DND-41 (cell line): ENCODE measurements around the gene TUBB.
A peak's percentile ranks its signal among the peaks of the same experiment; 100 is the strongest.

Experiments
- ATAC-seq: fragments of 200-7000 bp; cut with Tn5 transposase; 3 replicates; pipeline ENCODE4 v1.9.1; 2021; ENCODE audit warnings: low read depth; ENCODE audit not compliant: insufficient read depth
- DNase-seq: peaks from one replicate; pipeline ENCODE4 v3.0.0-alpha.2; 2020
- H2AFZ ChIP-seq: 2 replicates; pipeline ENCODE4 v1.6.0; 2012; ENCODE audit warnings: low read depth, low read length
- H3K27ac ChIP-seq: 2 replicates; pipeline ENCODE4 v1.5.1; 2012; ENCODE audit warnings: low read length, inconsistent platforms
- H3K27me3 ChIP-seq: fragments of 200-600 bp; sonication (generic); 2 replicates; pipeline ENCODE4 v1.6.0; 2012; ENCODE audit warnings: low read length, mild to moderate bottlenecking, inconsistent platforms; ENCODE audit not compliant: insufficient read depth, poor library complexity
- H3K36me3 ChIP-seq: 2 replicates; pipeline ENCODE4 v1.5.1; 2012; ENCODE audit warnings: low read length, inconsistent platforms; ENCODE audit not compliant: insufficient read depth
- H3K4me1 ChIP-seq: 2 replicates; pipeline ENCODE4 v1.5.1; 2012; ENCODE audit warnings: mild to moderate bottlenecking, low read length; ENCODE audit not compliant: insufficient read depth
- H3K4me2 ChIP-seq: 2 replicates; pipeline ENCODE4 v1.6.0; 2012; ENCODE audit warnings: mild to moderate bottlenecking, moderate library complexity, low read length, inconsistent platforms; ENCODE audit not compliant: insufficient read depth
- H3K4me3 ChIP-seq, 2 experiments: fragments of 200-600 bp in 1 of 2; shearing (Covaris generic) in 1 of 2; 2 replicates each; pipeline ENCODE4 v1.5.1; 2012 to 2016; ENCODE audit warnings: inconsistent platforms in 2 of 2, low read length in 2 of 2, mild to moderate bottlenecking in 2 of 2, low read depth in 1 of 2, moderate library complexity in 1 of 2
- H3K79me2 ChIP-seq: 2 replicates; pipeline ENCODE4 v1.6.0; 2012; ENCODE audit warnings: low read length, inconsistent platforms; ENCODE audit not compliant: insufficient read depth
- H3K9ac ChIP-seq: 2 replicates; pipeline ENCODE4 v1.6.0; 2012; ENCODE audit warnings: low read depth, mild to moderate bottlenecking, inconsistent platforms, low read length, moderate library complexity
- H3K9me3 ChIP-seq: 2 replicates; pipeline ENCODE4 v1.5.1; 2012; ENCODE audit warnings: low read length, moderate library complexity, mild to moderate bottlenecking, inconsistent platforms; ENCODE audit not compliant: insufficient read depth, severe bottlenecking
- H4K20me1 ChIP-seq: 2 replicates; pipeline ENCODE4 v1.6.0; 2012; ENCODE audit warnings: low read length; ENCODE audit not compliant: insufficient read depth
- EZH2 ChIP-seq: IDR thresholded peaks from 3 replicates; pipeline ENCODE4 v1.6.1; 2012; ENCODE audit warnings: borderline replicate concordance, low read depth, mild to moderate bottlenecking, moderate library complexity, low read length, inconsistent platforms; ENCODE audit not compliant: severe bottlenecking
- TF ChIP-seq, protein P1 (sequence below): IDR thresholded peaks from 2 replicates; pipeline ENCODE4 v1.5.1; 2012; ENCODE audit warnings: borderline replicate concordance, low read length, moderate library complexity, mild to moderate bottlenecking; ENCODE audit not compliant: poor library complexity, severe bottlenecking; ENCODE audit errors: extremely low read depth

The TUBB gene

DNA sequence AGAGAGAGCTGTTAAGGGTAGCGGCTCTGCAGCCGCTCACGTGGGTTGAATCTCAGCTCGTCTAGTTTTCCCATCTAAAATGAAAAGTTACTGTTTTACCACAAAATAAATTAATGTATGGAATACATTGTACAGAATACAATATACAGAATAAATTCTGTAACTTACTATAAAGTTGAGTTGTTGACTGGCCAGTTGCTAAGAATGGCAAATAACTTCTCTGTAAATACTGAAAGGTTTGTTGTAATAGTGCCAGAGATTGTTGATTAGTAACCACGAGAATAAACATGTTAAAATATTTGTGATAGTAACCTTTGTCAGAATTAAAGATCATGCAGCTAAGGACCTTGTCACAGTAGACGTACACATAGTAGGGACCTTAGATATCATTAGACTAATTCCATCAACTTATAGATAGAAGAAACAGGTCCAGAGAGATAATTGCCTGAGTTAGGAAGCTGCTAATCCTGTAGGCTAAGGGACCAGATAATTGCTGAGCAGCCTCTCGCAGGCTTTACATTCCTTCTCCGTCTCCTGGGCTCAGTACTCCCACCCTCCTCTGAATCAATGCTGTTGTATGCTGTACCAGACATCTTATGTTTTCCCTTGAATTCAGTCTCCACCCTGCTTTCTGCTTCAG is 28.8 kb upstream of the TUBB start:
- no peak for TF ChIP-seq EZH2
- TF ChIP-seq, protein P1, sequence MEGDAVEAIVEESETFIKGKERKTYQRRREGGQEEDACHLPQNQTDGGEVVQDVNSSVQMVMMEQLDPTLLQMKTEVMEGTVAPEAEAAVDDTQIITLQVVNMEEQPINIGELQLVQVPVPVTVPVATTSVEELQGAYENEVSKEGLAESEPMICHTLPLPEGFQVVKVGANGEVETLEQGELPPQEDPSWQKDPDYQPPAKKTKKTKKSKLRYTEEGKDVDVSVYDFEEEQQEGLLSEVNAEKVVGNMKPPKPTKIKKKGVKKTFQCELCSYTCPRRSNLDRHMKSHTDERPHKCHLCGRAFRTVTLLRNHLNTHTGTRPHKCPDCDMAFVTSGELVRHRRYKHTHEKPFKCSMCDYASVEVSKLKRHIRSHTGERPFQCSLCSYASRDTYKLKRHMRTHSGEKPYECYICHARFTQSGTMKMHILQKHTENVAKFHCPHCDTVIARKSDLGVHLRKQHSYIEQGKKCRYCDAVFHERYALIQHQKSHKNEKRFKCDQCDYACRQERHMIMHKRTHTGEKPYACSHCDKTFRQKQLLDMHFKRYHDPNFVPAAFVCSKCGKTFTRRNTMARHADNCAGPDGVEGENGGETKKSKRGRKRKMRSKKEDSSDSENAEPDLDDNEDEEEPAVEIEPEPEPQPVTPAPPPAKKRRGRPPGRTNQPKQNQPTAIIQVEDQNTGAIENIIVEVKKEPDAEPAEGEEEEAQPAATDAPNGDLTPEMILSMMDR, result no peak
- peak overlapping the region; percentile 92 for H3K27ac ChIP-seq
- H3K27me3 ChIP-seq, result no peaks in the 10 kb centered on the region
- H3K4me3 ChIP-seq, result peak overlapping the region; percentile 85 to 87
- ATAC-seq, result no peak
- H4K20me1 ChIP-seq, result 0 out of 2 replicates have a peak, but pooled peaks cover 4% of the 10 kb centered on the region
- H3K4me1 ChIP-seq, result peaks cover 45% of the 10 kb centered on the region
- no peaks in the 10 kb centered on the region for H3K9me3 ChIP-seq
- H3K4me2 ChIP-seq, result peak overlapping the region; percentile 87
- peaks cover 40% of the 10 kb centered on the region for H3K79me2 ChIP-seq
- peak overlapping the region; percentile 98 for H2AFZ ChIP-seq
- peak overlapping the region; percentile 72 for H3K9ac ChIP-seq
- H3K36me3 ChIP-seq, result 0 out of 2 replicates have a peak, but pooled peaks cover 3% of the 10 kb centered on the region
- DNase-seq, result no peak

DNA sequence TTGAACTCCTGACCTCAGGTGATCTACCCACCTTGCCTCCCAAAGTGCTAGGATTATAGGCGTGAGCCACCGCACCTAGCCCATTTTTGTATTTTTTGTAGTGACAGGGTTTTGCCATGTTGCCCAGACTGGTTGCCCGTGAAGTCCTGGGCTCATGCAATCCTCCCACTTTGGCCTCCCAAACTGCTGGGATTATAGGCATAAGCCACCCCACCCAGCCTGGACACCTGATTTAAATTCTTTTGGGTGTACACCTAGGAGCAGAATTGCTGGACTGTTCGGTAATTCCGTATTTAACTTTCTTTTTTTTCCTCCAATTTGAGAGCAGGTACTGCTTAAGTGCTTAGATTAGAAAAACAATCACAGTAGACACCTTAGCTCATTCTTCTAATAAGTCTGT is 23.7 kb upstream of the TUBB start:
- H3K27ac ChIP-seq, result no peak overlapping the region
- no peaks in the 10 kb centered on the region for H3K79me2 ChIP-seq
- ATAC-seq, result no peak
- TF ChIP-seq, protein P1, result no peak
- TF ChIP-seq EZH2, result no peak
- peaks cover 6% of the 10 kb centered on the region for H3K36me3 ChIP-seq
- no peak for DNase-seq
- H3K9ac ChIP-seq, result no peak overlapping the region
- H3K4me1 ChIP-seq, result peaks cover 3% of the 10 kb centered on the region
- no peak overlapping the region for H3K4me2 ChIP-seq
- H3K9me3 ChIP-seq, result no peaks in the 10 kb centered on the region
- H3K4me3 ChIP-seq, result no peak overlapping the region
- no peaks in the 10 kb centered on the region for H3K27me3 ChIP-seq
- no peaks in the 10 kb centered on the region for H4K20me1 ChIP-seq
- H2AFZ ChIP-seq, result no peak overlapping the region

DNA sequence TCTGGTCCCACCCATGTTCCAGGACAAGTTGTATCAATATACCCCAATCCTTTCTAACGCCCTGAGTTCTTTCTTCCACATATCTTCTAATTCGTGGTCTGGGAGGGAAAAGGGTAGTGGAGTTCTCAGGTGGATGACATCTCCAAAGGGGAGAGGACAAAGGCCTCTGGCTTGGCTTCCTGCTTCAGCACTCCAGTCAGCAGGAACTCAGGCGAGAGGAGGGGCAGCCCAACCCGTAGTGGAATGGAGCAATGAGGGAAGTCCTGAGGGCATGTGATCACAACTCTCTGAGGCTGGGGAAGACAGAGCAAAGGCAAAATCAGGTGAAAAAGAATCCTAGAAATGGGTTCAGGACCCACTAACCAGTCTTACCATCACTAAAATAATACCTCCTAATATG is 19.8 kb upstream of the TUBB start:
- Histone ChIP-seq H4K20me1 (no peaks in the 10 kb centered on the region), H3K27me3 (no peaks in the 10 kb centered on the region), H3K79me2 (no peaks in the 10 kb centered on the region), H3K27ac (no peak overlapping the region), H3K4me1 (no peaks in the 10 kb centered on the region), H3K4me2 (no peak overlapping the region), H3K36me3 (peaks cover 38% of the 10 kb centered on the region), H2AFZ (no peak overlapping the region), H3K9ac (no peak overlapping the region), H3K4me3 (no peak overlapping the region), H3K9me3 (no peaks in the 10 kb centered on the region)
- no peak for TF ChIP-seq EZH2
- TF ChIP-seq, protein P1, result no peak
- DNase-seq (no peak), ATAC-seq (no peak)
